Activated T-cell treated with anti-CD3 and anti-CD28 coated beads for 48 hours (primary cell): ENCODE measurements around the gene CTNNAL1.
"Not testable (repeated sequence)": the region's sequence is repeated elsewhere in the genome, so short reads cannot be mapped to it uniquely, and the experiment has no call there.

Source experiments
- DNase-seq: peaks from one replicate; pipeline ENCODE4 v3.0.0-alpha.2; 2020; ENCODE audit warnings: low read depth

Gene CTNNAL1

DNA sequence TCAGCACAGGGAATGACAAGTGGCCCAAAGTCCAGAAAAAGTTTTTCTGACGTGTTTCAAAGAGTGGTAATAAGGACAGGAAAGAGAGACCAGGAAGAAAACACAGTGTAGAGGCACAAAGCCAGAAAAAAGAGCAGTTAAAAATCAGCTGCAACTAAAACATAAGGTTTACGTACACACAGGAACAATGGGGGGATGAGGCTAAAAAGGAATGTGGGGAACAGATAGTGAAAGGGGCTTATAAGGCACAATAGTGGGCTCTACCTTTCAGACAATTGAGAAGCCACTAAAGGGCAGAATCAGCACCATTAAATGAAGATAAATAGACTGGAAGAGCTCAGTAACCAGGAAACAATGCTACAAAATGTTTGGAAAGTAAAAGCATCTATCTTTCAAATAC is 84.9 kb downstream of the CTNNAL1 start:
- DNase-seq, result no peak

DNA sequence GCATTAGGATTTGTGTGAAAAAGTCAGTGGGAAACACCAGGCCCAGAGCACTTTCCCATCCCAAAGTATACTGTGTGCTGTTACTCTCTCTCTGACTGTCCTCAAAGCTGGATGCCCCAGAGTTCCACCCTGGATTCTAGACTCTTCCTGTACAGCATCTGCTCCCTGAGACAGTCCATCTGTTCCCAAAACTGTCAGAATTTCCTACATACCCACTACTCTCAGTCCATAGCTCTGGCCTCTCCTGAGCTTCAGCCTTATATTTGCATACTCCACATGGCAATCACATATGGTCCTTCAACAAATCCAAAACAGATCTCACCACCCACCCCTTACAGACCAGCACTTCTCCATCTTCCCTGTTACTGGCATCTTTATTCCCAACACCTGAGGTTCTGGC is 88.8 kb downstream of the CTNNAL1 start:
- DNase-seq, result no peak

DNA sequence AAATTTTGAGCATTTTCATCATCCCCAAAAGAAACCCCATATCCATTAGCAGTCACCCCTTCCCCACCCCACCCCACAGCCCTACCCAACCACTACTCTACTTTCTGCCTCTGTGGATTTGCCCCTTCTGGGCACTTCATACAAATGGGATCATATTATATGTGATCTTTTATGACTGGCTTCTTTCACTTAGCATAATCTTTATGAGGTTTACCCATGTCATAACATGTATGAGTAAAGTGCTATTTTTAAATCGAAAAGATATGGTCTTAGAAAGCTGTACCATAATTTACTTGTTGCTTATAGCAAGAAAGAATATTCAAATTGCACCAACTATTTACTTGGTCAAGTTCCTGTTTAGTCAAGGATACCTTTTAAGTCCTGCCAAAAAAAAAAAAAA is 92.1 kb downstream of the CTNNAL1 start:
- DNase-seq, result no peak

DNA sequence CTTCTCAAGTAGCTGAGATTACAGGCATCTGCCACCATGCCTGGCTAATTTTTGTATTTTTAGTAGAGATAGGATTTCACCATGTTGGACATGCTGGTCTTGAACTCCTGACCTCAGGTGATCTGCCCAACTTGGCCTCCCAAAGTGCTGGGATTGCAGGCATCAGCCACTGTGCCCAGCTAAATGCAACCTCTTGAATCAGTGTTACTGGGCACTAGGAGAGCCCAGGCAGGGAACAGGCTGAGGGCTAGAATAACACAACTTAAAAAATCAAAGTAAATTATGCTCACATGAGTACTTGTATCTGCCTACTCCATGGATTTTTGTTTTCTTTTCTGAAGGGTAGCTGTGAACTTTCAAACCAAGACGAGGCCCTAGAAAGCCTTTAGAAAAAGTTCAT is 92.9 kb downstream of the CTNNAL1 start:
- not testable (repeated sequence) for DNase-seq

DNA sequence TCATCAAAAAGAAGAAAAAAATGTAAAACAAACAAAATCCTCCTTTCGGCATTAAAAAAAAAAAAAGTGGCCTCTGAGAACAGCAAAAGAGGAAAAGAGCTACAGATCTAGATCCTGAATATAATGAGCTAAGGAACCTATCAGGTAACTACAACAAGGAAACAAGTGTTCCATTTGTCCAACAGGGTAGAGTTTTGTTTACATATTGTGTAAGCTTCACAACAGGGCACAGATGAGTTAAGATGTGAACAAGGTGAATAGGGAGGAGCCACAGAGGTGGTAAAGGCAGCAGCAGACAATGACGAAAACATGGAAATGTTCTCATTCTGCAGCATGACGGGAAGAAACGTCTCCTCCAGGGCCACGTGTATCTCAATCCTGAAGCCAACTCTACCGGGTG is 93.8 kb downstream of the CTNNAL1 start:
- no peak for DNase-seq

DNA sequence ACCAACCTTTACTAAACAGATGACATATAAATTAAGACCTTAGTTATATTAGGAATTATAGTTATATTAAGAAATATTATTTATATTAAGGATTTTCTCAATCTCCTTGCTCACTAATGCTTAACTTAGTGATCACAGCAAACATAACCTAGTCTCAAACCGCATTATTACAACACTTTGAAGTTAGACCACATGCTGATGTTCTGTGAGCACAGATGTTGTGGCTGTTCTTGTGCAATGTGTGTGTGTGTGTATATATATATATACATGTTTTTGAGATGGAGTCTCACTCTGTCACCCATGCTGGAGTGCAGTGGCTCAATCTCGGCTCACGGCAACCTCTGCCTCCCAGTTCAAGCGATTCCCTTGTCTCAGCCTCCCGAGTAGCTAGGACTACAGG is 99.9 kb downstream of the CTNNAL1 start:
- no peak for DNase-seq

DNA sequence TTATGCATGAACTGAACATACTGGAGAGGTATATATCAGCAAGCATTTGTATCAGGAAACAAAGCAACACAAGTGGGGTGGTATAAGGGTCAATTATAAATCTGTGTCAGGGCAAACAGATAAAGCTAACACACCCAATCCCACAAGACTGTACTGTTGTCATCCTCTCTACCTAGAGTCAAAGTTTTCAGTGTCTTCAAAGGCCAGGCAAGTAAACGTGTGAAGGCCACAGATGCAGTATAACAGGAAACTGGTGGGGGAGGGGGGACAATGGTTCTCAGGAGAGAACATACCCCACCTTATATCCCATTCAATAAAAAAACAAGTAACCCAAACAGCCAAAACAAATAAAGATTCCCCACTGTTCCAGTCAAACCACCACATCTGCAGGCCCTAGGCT is 101.5 kb downstream of the CTNNAL1 start:
- no peak for DNase-seq

DNA sequence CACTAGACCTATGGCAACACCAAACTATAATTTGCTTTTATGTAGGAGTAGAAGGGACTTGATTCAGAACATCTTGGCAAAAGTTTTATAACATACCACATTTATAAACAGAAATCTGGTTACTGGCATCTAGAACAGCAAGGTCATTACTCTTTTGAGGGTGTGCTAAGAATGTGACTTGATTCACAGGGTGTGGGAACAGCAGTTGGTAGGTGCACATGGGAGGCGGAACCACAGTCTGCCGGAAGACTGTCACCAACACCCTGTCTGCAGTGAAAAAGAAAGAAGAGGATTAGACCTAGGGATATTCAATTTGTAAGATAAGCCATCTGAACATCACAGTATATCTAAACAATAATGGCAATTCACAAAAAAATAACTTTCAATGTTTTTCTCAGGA is 102.4 kb downstream of the CTNNAL1 start:
- no peak for DNase-seq

DNA sequence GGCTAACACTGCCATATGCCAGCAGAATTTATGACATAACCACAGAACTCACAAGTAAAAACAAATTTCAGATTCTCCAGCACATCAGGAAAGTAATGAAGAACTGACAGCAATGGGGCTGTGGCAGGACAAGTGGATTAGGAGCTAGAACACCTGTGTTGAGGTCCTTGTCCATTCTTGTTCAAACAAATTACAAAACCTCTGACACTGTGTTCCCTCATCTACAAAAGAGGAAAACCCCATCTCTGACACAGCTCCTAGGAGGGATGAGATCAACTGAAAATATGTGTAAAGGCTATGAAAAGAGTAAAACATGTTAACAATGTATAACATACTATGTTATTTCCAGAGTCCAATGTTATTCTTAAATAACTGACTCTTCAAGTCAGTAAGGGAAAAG is 102.9 kb downstream of the CTNNAL1 start:
- no peak for DNase-seq

DNA sequence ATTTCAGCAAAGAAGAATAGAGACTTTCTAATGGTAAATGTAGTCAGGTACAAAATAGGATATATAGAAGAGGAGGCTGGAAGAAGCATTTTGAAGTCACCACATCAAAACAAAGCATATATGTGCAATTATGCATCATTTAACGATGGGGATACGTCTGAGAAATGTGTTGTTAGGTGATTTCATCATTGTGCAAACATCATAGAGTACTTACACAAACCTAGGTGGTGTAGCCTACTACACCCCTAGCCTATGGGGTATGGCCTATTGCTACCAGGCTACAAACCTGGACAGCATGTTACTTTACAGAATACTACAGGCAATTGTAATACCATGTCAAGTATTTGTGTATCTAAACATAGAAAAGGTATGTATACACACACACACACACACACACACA is 107.8 kb downstream of the CTNNAL1 start:
- DNase-seq, result no peak

DNA sequence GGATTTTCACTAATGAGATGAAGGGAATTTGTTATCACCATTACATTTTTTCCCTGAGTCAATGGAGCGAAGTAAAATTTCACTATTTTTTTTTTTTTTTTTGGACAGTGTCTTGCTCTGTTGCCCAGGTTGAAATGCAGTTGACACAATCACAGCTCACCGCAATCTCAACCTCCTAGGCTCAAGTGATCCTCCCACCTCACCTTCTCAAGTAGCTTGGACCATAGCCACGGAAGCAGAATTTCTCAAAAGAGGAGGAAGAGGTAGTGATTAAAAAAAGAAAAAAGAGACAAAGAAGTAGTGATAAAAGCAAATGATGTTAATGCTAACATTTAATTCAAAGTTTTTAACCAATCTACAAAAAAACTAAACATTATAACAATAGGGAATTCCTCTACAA is 109.1 kb downstream of the CTNNAL1 start:
- DNase-seq, result no peak

DNA sequence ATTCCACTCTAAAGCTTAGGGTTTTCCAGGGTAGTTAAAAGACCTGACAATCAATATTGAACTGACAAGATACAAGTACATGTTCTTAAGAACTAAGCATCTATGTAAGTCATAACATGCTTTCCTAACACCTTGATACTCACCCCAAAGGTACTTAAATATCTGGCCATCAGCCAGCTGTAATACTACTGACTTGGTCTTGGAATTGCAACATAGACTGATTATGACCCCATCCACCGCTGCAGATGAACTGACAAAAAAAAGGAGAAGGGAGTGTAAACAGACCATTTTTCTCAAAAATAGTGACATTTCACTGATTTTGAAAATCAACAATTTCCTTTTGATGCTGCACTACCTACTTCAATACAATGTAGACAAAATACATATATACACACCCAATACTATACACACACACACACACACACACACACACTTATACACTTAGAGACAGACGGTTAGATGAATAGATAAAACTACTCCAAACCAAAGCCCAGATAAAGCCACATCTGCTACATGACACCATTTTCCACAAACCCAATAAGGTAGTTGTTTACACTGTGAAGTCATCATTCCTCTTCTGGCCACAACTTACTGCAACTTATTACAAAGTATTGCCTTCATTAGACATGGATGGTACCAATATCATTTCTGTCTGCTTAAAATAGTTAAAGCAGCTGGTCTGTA is 109.7 kb downstream of the CTNNAL1 start:
- no peak for DNase-seq

DNA sequence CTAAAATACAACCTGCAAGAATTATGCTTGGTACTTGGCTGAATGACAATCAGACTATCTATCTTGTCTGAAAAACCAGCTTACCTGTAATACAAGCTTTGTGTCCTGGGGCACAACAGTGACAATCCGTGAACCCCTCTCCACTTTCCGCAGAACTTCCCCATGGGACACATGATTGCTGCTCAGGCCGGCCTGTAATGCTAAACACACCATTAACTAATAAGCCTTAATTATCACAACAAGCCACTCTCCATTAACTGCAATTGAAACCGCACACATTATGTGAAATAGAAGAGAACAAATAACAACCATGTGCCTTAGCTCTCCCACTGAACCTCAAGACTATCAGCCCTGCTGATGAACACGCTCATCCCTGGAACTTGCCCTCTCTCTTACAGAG is 113.1 kb downstream of the CTNNAL1 start:
- no peak for DNase-seq

DNA sequence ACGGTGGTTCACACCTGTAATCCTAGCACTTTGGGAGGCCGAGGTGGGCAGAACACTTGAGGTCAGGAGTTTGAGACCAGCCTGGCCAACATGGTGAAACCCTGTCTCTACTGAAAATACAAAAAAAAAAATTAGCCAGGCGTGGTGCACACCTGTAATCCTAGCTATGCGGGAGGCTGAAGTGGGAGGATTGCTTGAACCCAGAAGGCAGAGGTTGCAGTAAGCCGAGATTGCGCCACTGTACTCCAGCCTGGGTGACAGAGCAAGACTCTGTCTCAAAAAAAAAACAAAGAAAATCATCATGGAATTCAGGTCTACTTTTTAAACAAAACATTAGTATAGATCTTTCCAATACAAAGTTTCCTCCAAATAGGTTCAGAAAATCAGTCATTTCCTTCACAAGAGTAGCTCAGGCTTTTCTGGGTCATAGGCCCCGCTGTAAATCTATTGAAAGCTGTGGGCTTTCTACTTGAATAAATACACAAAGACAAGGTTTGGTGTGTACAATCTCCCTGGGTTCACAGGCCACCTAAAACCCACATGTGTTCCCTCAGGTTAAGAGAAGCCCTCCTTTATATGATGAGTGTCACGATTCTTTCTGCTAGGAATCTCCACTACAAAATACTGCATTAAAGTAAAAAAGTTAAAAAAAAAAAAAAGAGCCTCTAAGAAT is 114.1 kb downstream of the CTNNAL1 start:
- not testable (repeated sequence) for DNase-seq

DNA sequence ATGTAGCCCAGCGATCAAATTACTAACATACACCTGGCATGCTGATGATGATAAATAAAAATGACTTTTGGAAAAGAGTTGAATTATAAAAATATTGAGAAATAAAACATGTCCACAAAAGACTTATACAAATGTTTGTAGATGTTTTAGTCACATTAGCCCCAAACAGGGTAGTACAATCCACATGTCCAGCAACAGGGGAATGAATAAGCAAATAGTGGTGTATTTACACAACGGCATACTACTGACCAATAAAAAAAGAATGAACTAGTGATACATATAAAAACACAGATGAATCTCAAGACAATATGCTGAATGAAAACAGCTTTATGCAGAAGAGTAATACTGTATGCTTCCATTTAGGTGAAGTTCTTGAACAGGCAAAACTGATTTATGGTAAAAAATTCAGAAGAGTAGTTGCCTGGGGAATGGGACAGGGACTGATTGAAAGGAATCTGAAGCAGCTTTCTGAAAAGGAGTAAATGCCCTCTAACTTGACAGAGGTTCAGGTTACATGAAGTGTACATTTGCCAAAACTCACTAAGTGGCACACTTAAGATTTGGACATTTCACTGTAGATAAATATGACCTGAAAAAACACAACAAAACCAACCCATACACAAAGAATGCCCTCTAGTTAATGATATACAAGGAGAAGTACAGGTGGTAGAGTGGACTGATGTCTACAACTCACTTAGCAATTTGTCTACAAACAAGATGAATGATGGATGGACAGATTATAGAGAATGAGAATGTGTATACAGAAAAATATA is 115.8 kb downstream of the CTNNAL1 start:
- no peak for DNase-seq

DNA sequence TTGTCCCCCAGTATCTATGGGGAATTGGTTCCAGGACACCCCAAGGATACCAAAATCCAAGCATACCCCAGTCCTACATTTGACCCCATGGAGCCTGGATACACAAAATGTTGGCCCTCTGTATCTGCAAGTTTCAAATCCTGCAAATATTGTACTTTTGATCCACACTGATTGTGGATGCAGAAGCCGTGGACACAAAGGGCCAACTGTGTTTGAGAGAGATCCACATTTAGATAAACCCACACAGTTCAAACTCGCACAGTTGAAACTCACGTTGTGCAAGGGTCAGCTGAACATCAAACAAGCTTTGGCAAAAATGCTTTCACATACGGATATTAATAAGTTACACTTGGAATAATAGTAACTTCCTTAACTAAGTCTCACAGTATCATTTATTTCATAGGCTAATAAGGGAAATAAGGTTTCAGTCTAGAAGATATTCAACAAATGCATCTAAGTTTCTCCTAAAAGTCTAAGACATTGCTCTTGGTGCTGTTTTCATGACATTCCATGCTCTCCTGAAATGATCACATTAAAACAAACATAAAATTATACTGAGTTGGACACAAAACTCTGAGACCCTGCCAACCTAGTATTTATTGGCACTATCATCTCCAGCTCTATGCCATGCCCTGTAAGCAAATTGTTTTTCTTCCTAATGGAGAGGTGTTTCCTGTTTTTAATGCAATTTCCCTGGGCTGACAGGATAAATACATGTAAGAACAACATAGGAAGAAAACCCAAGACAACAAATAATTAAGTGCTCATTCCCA is 118.9 kb downstream of the CTNNAL1 start:
- no peak for DNase-seq
